ENCODE data around the gene CENPE.
A peak's percentile ranks its signal among the peaks of the same experiment; 100 is the strongest.
"Not testable (repeated sequence)": the region's sequence is repeated elsewhere in the genome, so short reads cannot be mapped to it uniquely, and the experiment has no call there.

The CENPE gene

GRCh38 chr4:103198111-103198765 is at the start of gene CENPE:
Gene CENPE, minus strand, starts transcription at chr4:103198343. Its CDS starts 24 bp downstream, at chr4:103198319.
- TF ChIP-seq, protein P1, sequence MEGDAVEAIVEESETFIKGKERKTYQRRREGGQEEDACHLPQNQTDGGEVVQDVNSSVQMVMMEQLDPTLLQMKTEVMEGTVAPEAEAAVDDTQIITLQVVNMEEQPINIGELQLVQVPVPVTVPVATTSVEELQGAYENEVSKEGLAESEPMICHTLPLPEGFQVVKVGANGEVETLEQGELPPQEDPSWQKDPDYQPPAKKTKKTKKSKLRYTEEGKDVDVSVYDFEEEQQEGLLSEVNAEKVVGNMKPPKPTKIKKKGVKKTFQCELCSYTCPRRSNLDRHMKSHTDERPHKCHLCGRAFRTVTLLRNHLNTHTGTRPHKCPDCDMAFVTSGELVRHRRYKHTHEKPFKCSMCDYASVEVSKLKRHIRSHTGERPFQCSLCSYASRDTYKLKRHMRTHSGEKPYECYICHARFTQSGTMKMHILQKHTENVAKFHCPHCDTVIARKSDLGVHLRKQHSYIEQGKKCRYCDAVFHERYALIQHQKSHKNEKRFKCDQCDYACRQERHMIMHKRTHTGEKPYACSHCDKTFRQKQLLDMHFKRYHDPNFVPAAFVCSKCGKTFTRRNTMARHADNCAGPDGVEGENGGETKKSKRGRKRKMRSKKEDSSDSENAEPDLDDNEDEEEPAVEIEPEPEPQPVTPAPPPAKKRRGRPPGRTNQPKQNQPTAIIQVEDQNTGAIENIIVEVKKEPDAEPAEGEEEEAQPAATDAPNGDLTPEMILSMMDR (IDR thresholded peaks at IDR 0.05; ENCODE audit: control insufficient read depth, extremely low read depth, insufficient read depth), result no peak
- H3K4me3 ChIP-seq (ENCODE audit: low read depth, low read length), result peak within 1 kb of the TSS; percentile 87
- peak; percentile 53 for DNase-seq (ENCODE audit: low read depth)

GRCh38 chr4:103244251-103244650 is 46.1 kb upstream of the CENPE start:
- DNase-seq (ENCODE audit: low read depth), result no peak
- no peak overlapping the region for H3K4me3 ChIP-seq (ENCODE audit: low read depth, low read length)
- TF ChIP-seq, protein P1 (IDR thresholded peaks at IDR 0.05; ENCODE audit: control insufficient read depth, extremely low read depth, insufficient read depth), result no peak

DNA sequence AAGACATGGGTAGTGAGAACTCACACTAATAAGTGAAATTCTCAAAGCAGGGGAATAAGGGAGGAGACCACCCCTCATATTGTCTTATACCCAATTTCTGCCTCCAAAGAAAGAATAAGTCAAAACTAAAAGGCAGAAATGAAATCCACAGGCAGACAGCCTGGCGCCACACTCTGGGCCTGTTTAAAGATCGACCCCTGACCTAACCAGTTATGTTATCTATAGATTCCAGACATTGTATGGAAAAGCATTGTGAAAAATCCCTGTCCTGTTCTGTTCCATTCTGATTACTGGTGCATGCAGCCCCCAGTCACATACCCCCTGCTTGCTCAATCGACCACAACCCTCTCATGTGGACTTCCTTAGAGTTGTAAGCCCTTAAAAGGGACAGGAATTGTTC is 32.8 kb upstream of the CENPE start:
- H3K4me3 ChIP-seq (ENCODE audit: low read depth, low read length); DNase-seq (ENCODE audit: low read depth): not testable (repeated sequence)

- H3K4me3 ChIP-seq (ENCODE audit: low read depth, low read length), result not testable (repeated sequence)
Measured at GRCh38 chr4:103223556-103223955, 25.4 kb upstream of the CENPE start.

GRCh38 chr4:103207673-103208072 is 9.5 kb upstream of the CENPE start:
- DNase-seq (ENCODE audit: low read depth), result no peak
- TF ChIP-seq, protein P1 (IDR thresholded peaks at IDR 0.05; ENCODE audit: control insufficient read depth, extremely low read depth, insufficient read depth), result peak; percentile 63

More at GRCh38 chr4:103223556-103223955, 25.4 kb upstream of the CENPE start:
- not testable (repeated sequence) for DNase-seq (ENCODE audit: low read depth)

DNA sequence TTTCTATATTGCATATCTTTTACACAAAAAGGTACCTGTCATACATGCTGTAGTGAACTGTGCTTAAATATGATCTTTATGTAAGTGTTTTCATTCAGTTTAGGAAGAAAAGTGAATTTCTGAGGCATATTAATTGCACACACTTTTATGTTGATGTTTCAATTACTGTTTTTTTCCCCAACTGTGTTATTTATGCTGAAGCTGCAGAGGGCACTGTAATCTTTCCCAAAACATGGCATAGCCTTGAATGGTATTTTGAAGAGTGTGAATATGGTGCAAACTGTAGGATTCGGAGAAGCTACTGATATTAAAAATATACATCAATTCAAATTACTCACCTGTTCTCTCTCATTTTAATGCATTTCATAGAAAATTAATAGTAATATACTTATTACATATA is 6.0 kb upstream of the CENPE start:
- H3K4me3 ChIP-seq (ENCODE audit: low read depth, low read length), result no peak overlapping the region
- TF ChIP-seq, protein P1 (IDR thresholded peaks at IDR 0.05; ENCODE audit: control insufficient read depth, extremely low read depth, insufficient read depth), result peak; percentile 74
- DNase-seq (ENCODE audit: low read depth), result no peak

More at GRCh38 chr4:103207673-103208072, 9.5 kb upstream of the CENPE start:
- no peak overlapping the region for H3K4me3 ChIP-seq (ENCODE audit: low read depth, low read length)

DNA sequence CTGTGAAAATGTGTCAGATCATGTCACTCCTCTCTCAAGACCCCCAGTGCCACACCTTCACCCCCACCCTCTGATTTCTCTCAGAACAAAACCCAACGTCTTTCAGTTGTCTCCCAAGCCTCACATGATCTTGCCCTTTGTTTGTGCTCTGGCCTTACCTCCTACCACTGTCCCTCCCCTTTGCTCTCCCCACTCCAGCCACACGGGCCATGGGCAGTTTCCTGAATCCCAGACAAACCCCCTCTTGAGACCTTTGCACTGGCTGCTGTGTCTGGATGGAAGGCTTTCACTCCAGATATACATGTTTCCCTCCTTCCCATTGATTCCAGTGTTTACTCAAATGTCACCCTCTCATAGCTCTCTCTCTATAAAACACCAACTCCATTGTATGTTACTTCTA is 3.6 kb upstream of the CENPE start:
- TF ChIP-seq, protein P1 (IDR thresholded peaks at IDR 0.05; ENCODE audit: control insufficient read depth, extremely low read depth, insufficient read depth), result no peak
- no peak for DNase-seq (ENCODE audit: low read depth)
- no peak overlapping the region for H3K4me3 ChIP-seq (ENCODE audit: low read depth, low read length)

DNA sequence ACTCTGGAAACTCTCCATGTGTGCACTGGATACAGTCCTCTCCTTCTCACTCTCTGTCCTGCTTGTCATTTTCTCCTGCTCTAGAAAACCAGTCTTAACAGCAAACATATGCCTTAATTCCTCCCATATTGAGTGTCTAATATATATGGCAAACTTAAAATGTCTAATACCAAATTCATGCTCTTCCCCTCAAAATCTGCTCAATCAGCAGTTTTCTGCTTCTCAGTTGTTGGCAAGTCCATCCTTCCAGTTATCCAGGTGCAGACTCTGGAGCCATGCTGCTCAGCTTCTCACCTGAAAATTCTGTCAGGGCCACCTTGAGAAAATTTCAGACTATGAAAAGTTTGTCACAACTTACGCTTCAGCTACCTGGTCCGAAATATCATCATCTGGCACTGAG is 3.1 kb upstream of the CENPE start:
- TF ChIP-seq, protein P1 (IDR thresholded peaks at IDR 0.05; ENCODE audit: control insufficient read depth, extremely low read depth, insufficient read depth), result no peak
- DNase-seq (ENCODE audit: low read depth), result no peak
- H3K4me3 ChIP-seq (ENCODE audit: low read depth, low read length), result no peak overlapping the region
